Measurements from ENCODE around the gene PI16.
"Not testable (repeated sequence)": the region's sequence is repeated elsewhere in the genome, so short reads cannot be mapped to it uniquely, and the experiment has no call there.

The PI16 gene

GRCh38 chr6:36929152-36929551, 25.4 kb upstream of the PI16 start:
- H3K27ac ChIP-seq (ENCODE audit: low read depth, low read length), result no peak overlapping the region
- H3K27me3 ChIP-seq (ENCODE audit: control insufficient read depth, insufficient read depth, low read length), result no peaks in the 10 kb centered on the region
- no peak overlapping the region for H3K9ac ChIP-seq (ENCODE audit: low read length)
- no peaks in the 10 kb centered on the region for H3K9me3 ChIP-seq (ENCODE audit: control insufficient read depth, insufficient read depth, low read depth, low read length)
- H3K4me3 ChIP-seq (ENCODE audit: low read depth, low read length), result no peak overlapping the region
- H3K36me3 ChIP-seq (ENCODE audit: control insufficient read depth, insufficient read depth, low read length), result no peaks in the 10 kb centered on the region
- H3K4me1 ChIP-seq (ENCODE audit: control insufficient read depth, insufficient read depth, low read length), result no peaks in the 10 kb centered on the region

- no peak overlapping the region for H3K4me3 ChIP-seq (ENCODE audit: low read depth, low read length)
- no peaks in the 10 kb centered on the region for H3K27me3 ChIP-seq (ENCODE audit: control insufficient read depth, insufficient read depth, low read length)
- H3K9ac ChIP-seq (ENCODE audit: low read length), result no peak overlapping the region
- no peak overlapping the region for H3K27ac ChIP-seq (ENCODE audit: low read depth, low read length)
- H3K36me3 ChIP-seq (ENCODE audit: control insufficient read depth, insufficient read depth, low read length), result no peaks in the 10 kb centered on the region
- no peaks in the 10 kb centered on the region for H3K4me1 ChIP-seq (ENCODE audit: control insufficient read depth, insufficient read depth, low read length)
- H3K9me3 ChIP-seq (ENCODE audit: control insufficient read depth, insufficient read depth, low read depth, low read length), result no peaks in the 10 kb centered on the region
Observed at GRCh38 chr6:36929607-36930006, 24.9 kb upstream of the PI16 start.

DNA sequence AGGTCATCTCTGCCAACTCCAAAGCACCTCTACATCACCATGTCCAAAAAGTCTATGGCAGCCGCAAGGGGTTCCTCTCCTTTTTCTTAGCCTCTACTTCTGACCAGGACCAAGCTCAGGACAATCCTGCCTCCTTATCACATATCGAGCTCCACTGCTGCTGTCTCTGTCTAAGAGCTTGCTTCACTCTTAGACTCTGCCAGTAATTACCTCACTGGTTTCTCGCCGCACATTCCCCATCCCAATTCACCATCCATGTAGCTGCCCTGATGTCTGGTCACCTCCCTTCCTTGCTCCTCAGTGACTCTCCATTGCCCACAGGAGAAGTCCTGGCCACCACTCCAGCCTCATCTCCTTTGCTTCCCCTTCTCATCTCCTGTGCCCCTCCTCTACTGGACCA, 24.1 kb upstream of the PI16 start:
- H3K4me1 ChIP-seq (ENCODE audit: control insufficient read depth, insufficient read depth, low read length), result no peaks in the 10 kb centered on the region
- H3K27ac ChIP-seq (ENCODE audit: low read depth, low read length), result no peak overlapping the region
- no peak overlapping the region for H3K9ac ChIP-seq (ENCODE audit: low read length)
- H3K9me3 ChIP-seq (ENCODE audit: control insufficient read depth, insufficient read depth, low read depth, low read length), result no peaks in the 10 kb centered on the region
- H3K4me3 ChIP-seq (ENCODE audit: low read depth, low read length), result no peak overlapping the region
- no peaks in the 10 kb centered on the region for H3K27me3 ChIP-seq (ENCODE audit: control insufficient read depth, insufficient read depth, low read length)
- no peaks in the 10 kb centered on the region for H3K36me3 ChIP-seq (ENCODE audit: control insufficient read depth, insufficient read depth, low read length)

GRCh38 chr6:36933102-36933501, 21.4 kb upstream of the PI16 start:
- Histone ChIP-seq H3K27ac (ENCODE audit: low read depth, low read length) (no peak overlapping the region), H3K36me3 (ENCODE audit: control insufficient read depth, insufficient read depth, low read length) (no peaks in the 10 kb centered on the region), H3K4me1 (ENCODE audit: control insufficient read depth, insufficient read depth, low read length) (no peaks in the 10 kb centered on the region), H3K9ac (ENCODE audit: low read length) (no peak overlapping the region), H3K9me3 (ENCODE audit: control insufficient read depth, insufficient read depth, low read depth, low read length) (no peaks in the 10 kb centered on the region), H3K27me3 (ENCODE audit: control insufficient read depth, insufficient read depth, low read length) (no peaks in the 10 kb centered on the region), H3K4me3 (ENCODE audit: low read depth, low read length) (no peak overlapping the region)

- Histone ChIP-seq H3K4me1 (ENCODE audit: control insufficient read depth, insufficient read depth, low read length) (no peaks in the 10 kb centered on the region), H3K36me3 (ENCODE audit: control insufficient read depth, insufficient read depth, low read length) (no peaks in the 10 kb centered on the region), H3K4me3 (ENCODE audit: low read depth, low read length) (no peak overlapping the region), H3K27ac (ENCODE audit: low read depth, low read length) (no peak overlapping the region), H3K9me3 (ENCODE audit: control insufficient read depth, insufficient read depth, low read depth, low read length) (no peaks in the 10 kb centered on the region), H3K27me3 (ENCODE audit: control insufficient read depth, insufficient read depth, low read length) (no peaks in the 10 kb centered on the region), H3K9ac (ENCODE audit: low read length) (no peak overlapping the region)
Observed at GRCh38 chr6:36933519-36933918, 21.0 kb upstream of the PI16 start.

- Histone ChIP-seq H3K36me3 (ENCODE audit: control insufficient read depth, insufficient read depth, low read length) (no peaks in the 10 kb centered on the region), H3K27ac (ENCODE audit: low read depth, low read length) (no peak overlapping the region), H3K9ac (ENCODE audit: low read length) (no peak overlapping the region), H3K4me3 (ENCODE audit: low read depth, low read length) (no peak overlapping the region), H3K27me3 (ENCODE audit: control insufficient read depth, insufficient read depth, low read length) (no peaks in the 10 kb centered on the region), H3K9me3 (ENCODE audit: control insufficient read depth, insufficient read depth, low read depth, low read length) (no peaks in the 10 kb centered on the region), H3K4me1 (ENCODE audit: control insufficient read depth, insufficient read depth, low read length) (no peaks in the 10 kb centered on the region)
Observed at GRCh38 chr6:36934901-36935300, 19.6 kb upstream of the PI16 start.

- Histone ChIP-seq H3K9ac (ENCODE audit: low read length) (no peak overlapping the region), H3K4me3 (ENCODE audit: low read depth, low read length) (no peak overlapping the region), H3K9me3 (ENCODE audit: control insufficient read depth, insufficient read depth, low read depth, low read length) (peaks cover 9% of the 10 kb centered on the region), H3K27me3 (ENCODE audit: control insufficient read depth, insufficient read depth, low read length) (no peaks in the 10 kb centered on the region), H3K4me1 (ENCODE audit: control insufficient read depth, insufficient read depth, low read length) (no peaks in the 10 kb centered on the region), H3K36me3 (ENCODE audit: control insufficient read depth, insufficient read depth, low read length) (no peaks in the 10 kb centered on the region), H3K27ac (ENCODE audit: low read depth, low read length) (no peak overlapping the region)
Observed at GRCh38 chr6:36936824-36937223, 17.7 kb upstream of the PI16 start.

GRCh38 chr6:36937896-36938295, 16.6 kb upstream of the PI16 start:
- no peak overlapping the region for H3K27ac ChIP-seq (ENCODE audit: low read depth, low read length)
- H3K36me3 ChIP-seq (ENCODE audit: control insufficient read depth, insufficient read depth, low read length), result no peaks in the 10 kb centered on the region
- peaks cover 9% of the 10 kb centered on the region for H3K9me3 ChIP-seq (ENCODE audit: control insufficient read depth, insufficient read depth, low read depth, low read length)
- H3K4me3 ChIP-seq (ENCODE audit: low read depth, low read length), result no peak overlapping the region
- no peaks in the 10 kb centered on the region for H3K27me3 ChIP-seq (ENCODE audit: control insufficient read depth, insufficient read depth, low read length)
- no peak overlapping the region for H3K9ac ChIP-seq (ENCODE audit: low read length)
- no peaks in the 10 kb centered on the region for H3K4me1 ChIP-seq (ENCODE audit: control insufficient read depth, insufficient read depth, low read length)

GRCh38 chr6:36938536-36938935, 16.0 kb upstream of the PI16 start:
- H3K4me1 ChIP-seq (ENCODE audit: control insufficient read depth, insufficient read depth, low read length), result no peaks in the 10 kb centered on the region
- H3K9me3 ChIP-seq (ENCODE audit: control insufficient read depth, insufficient read depth, low read depth, low read length), result peaks cover 9% of the 10 kb centered on the region
- no peaks in the 10 kb centered on the region for H3K36me3 ChIP-seq (ENCODE audit: control insufficient read depth, insufficient read depth, low read length)
- no peak overlapping the region for H3K9ac ChIP-seq (ENCODE audit: low read length)
- H3K27ac ChIP-seq (ENCODE audit: low read depth, low read length), result no peak overlapping the region
- no peaks in the 10 kb centered on the region for H3K27me3 ChIP-seq (ENCODE audit: control insufficient read depth, insufficient read depth, low read length)
- H3K4me3 ChIP-seq (ENCODE audit: low read depth, low read length), result no peak overlapping the region

- not testable (repeated sequence) for H3K9ac ChIP-seq (ENCODE audit: low read length)
Observed at GRCh38 chr6:36939005-36939404, 15.5 kb upstream of the PI16 start.

DNA sequence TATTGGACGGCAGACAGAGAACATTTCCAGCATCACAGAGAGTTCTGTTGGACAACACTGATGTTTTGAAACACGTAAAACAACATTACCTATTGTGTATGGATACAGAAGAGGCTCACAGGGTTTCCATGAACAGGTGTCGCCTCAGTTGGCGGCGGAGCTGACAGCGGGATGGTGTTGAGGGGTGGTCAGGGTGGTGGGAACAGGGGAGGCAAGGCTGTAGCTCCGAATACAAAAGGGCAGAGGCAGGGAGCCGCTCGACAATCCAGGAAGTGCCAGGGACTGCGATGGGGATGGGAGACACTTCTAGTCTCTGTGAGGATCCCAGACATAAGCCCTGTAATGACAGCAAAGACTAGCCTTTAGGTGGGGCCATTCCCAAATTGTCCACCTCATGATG, 14.5 kb upstream of the PI16 start:
- Histone ChIP-seq H3K27ac (ENCODE audit: low read depth, low read length) (no peak overlapping the region), H3K4me3 (ENCODE audit: low read depth, low read length) (no peak overlapping the region), H3K36me3 (ENCODE audit: control insufficient read depth, insufficient read depth, low read length) (no peaks in the 10 kb centered on the region), H3K4me1 (ENCODE audit: control insufficient read depth, insufficient read depth, low read length) (no peaks in the 10 kb centered on the region), H3K9me3 (ENCODE audit: control insufficient read depth, insufficient read depth, low read depth, low read length) (peaks cover 9% of the 10 kb centered on the region), H3K9ac (ENCODE audit: low read length) (no peak overlapping the region), H3K27me3 (ENCODE audit: control insufficient read depth, insufficient read depth, low read length) (no peaks in the 10 kb centered on the region)

More at GRCh38 chr6:36939005-36939404, 15.5 kb upstream of the PI16 start:
- not testable (repeated sequence) for H3K36me3 ChIP-seq (ENCODE audit: control insufficient read depth, insufficient read depth, low read length); H3K4me3 ChIP-seq (ENCODE audit: low read depth, low read length); H3K9me3 ChIP-seq (ENCODE audit: control insufficient read depth, insufficient read depth, low read depth, low read length); H3K27ac ChIP-seq (ENCODE audit: low read depth, low read length); H3K4me1 ChIP-seq (ENCODE audit: control insufficient read depth, insufficient read depth, low read length); H3K27me3 ChIP-seq (ENCODE audit: control insufficient read depth, insufficient read depth, low read length)

DNA sequence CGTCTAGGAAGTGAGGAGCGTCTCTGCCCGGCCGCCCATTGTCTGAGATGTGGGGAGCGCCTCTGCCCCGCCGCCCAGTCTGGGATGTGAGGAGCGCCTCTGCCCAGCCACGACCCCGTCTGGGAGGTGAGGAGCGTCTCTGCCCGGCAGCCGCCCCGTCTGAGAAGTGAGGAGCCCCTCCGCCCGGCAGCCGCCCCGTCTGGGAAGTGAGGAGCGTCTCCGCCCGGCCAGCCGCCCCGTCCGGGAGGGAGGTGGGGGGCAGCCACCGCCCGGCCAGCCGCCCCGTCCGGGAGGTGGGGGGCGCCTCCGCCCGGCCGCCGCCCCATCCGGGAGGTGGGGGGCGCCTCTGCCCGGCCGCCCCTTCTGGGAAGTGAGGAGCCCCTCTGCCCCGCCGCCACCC, 13.0 kb upstream of the PI16 start:
- not testable (repeated sequence) for H3K9me3 ChIP-seq (ENCODE audit: control insufficient read depth, insufficient read depth, low read depth, low read length); H3K27ac ChIP-seq (ENCODE audit: low read depth, low read length); H3K9ac ChIP-seq (ENCODE audit: low read length); H3K4me1 ChIP-seq (ENCODE audit: control insufficient read depth, insufficient read depth, low read length); H3K4me3 ChIP-seq (ENCODE audit: low read depth, low read length); H3K36me3 ChIP-seq (ENCODE audit: control insufficient read depth, insufficient read depth, low read length); H3K27me3 ChIP-seq (ENCODE audit: control insufficient read depth, insufficient read depth, low read length)
